Stimulated activated CD4-positive, alpha-beta T cell treated with anti-CD3 and anti-CD28 coated beads, Interleukin-12 subunit alpha, Interleukin-12 subunit beta, amount 100 ng/mL, for 24 hours (primary cell): Measurements from ENCODE around the gene EMC1.
"Not testable (repeated sequence)": the region's sequence is repeated elsewhere in the genome, so short reads cannot be mapped to it uniquely, and the experiment has no call there.

Source experiments
- DNase-seq, 2 experiments: peaks; one replicate each; pipeline ENCODE4 v3.0.0-alpha.2; 2020; ENCODE audit warnings: low read depth in 2 of 2

Gene EMC1

DNA sequence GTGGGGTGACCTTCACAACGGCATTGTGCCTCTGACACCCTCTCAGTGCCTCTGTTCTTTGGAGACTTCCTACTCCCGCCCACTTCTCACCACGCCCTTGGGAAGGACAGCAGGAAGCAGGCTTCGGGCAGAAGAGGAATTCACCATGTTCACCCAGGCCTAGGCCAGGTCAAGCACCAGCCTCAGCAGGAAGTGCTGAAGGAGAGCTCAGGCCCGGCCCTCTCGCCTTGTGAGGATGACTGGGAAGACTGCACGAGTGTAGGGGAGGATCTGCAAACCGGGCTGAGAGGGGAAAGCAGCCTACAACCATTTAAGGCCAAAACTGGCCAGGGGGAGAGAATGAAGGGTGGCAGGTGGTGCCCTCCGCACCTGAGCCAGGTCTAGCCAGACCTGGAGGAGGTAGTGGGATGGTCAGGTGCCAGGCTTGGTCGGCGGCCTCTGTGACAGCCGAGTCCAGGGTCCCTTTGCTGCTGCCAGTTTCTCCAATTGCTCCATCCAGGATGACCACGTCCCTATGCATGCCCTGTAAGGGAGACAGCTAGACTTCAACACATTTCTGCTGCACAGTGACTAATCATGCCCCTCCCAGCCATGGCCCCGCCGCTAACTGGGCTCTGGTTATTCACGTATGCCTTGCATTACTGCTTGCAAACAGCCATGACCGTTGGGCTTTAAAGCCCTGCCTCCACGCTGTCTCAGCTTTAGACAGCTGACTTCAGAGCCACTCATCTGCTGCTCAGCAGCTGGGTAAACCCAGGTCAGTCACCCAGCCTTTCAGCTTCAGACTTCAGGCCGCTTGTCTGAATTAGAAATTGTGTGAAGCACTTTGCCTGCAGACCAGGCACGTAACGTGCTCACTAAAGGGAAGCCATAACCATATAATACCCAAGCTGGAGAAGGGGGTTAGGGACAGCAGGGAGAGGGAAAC, 9.2 kb upstream of the EMC1 start:
- no peak for DNase-seq

DNA sequence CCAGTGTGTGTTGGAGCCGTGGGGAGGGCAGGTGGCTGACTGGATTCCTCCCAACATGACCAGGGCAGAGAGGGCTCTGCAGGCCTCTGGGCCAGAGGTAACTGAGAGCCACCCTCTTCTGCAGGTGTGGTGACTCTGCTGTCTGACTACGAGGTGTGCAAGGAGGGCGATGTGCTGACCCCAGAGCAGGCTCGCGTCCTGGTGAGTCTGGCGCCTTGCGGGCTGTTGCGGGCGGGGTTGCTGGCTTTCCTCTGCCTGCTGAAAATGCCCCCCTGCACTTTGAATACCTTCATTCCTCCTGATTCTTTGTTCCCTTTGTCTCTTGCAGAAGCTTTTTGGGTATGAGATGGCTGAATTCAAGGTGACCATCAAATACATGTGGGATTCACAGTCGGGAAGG, 7.0 kb upstream of the EMC1 start:
- no peak for DNase-seq

DNA sequence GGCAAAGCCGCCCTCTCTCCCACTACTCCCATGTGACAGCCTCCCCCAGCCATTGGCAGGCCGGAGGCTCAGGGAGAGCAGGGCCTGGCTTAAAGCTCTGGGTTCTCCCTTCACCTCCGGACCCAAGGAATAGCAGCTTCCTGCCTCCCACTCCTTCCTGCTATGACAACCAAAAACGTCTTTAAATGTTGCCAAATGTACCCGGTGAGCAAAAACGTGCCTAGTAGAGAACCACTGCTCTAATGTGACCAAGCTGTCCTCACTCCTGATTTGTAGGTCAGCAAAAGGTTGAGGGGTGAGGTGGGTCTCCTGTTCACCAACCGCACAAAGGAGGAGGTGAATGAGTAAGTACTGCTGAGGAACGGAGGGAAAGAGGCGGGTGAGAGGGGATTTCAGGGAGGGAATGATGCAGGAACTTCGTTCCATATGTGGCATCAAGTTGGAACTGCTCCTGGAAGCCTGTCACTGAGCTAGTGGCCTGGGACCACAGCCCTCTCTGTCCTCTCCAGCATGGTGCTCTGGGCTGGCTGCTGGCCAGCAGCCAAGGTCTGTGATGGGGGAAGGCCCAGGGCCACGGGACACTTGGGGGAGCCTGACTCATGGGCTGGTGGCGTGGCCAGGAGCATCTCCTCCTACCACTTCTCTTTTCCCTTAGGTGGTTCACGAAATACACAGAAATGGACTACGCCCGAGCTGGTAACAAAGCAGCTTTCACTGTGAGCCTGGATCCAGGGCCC, 6.0 kb upstream of the EMC1 start:
- no peak for DNase-seq

DNA sequence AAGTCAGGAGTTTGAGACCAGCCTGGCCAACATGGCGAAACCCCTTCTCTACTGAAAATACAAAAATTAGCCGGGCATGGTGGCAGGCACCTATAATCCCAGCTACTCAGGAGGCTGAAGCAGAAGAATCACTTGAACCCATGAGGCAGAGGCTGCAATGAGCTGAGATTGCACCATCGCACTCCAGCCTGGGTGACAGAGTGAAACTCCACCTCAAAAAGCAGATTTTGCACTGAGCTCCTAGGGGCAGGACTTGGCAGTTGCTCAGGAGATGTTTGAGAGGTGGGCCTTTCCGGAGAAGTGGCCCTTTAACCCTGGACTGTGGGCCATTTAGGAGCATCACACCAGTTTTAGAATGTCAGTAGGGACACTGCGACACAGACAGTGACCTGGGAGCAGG, 5.0 kb upstream of the EMC1 start:
- DNase-seq, result not testable (repeated sequence)

DNA sequence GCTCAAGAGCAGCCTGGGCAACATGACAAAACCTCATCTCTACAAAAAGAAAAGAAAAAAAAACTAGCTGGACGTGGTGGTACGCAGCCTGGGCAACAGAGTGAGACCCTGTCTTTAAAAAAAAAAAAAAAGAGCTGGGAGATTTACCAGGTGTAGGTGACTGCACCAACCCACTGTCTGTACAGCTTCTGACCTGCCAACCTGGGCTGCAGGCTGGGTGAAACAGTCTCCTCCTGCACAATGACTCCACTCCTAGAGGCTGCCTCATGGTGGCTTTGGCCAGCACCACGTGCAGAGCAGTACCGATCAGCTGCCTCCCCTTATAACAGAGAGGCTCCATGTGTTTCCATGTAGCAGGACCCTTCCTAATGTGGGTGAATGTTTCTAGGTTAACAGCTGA, 4.0 kb upstream of the EMC1 start:
- no peak for DNase-seq

DNA sequence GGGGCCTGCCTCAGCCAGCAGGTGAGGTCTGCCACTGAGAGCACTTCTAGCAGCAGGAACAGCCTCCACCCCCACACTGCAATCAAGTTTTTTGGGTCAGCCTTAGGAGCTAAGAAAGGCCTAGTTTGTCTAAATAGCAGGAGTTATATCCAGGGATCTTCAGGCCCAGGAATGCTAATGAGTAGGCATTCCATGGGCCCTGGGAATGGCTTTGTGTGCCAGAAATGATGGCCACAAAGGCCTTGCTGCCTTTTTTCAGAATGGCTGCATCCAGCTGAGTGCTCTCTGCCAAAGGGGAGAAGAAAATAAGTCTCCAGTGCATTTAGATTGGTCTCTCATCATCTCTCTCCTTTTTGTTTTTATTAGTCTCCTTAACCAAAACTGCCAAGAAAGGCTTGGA, 3.1 kb upstream of the EMC1 start:
- no peak for DNase-seq

GRCh38 chr1:19250629-19251304, 557 bp downstream of the EMC1 start:
- no peak for DNase-seq

GRCh38 chr1:19240673-19241538, 10.4 kb downstream of the EMC1 start:
- peak; percentile 40 to 59 for DNase-seq

GRCh38 chr1:19239876-19240275, 11.4 kb downstream of the EMC1 start:
- no peak for DNase-seq

DNA sequence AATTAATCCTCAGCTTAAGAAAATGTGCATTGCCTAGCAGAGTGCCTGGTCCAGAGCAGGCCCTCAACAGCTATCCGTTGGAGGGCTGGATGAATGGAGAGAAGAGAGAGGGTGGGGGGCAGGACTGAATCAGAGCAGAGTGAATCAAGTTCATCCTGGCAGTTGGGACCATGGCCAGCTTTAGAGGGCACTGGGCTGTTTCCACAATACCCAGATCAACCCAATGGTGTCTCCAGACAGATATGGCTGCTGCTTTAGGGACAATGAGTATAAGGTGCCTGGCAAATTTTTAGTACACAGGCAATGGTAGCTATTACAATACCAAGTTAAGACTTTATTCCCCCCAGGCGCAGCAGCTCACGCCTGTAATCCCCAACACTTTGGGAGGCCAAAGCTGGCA, 17.1 kb downstream of the EMC1 start:
- no peak for DNase-seq

GRCh38 chr1:19232524-19232846, 18.8 kb downstream of the EMC1 start:
- DNase-seq, result no peak

DNA sequence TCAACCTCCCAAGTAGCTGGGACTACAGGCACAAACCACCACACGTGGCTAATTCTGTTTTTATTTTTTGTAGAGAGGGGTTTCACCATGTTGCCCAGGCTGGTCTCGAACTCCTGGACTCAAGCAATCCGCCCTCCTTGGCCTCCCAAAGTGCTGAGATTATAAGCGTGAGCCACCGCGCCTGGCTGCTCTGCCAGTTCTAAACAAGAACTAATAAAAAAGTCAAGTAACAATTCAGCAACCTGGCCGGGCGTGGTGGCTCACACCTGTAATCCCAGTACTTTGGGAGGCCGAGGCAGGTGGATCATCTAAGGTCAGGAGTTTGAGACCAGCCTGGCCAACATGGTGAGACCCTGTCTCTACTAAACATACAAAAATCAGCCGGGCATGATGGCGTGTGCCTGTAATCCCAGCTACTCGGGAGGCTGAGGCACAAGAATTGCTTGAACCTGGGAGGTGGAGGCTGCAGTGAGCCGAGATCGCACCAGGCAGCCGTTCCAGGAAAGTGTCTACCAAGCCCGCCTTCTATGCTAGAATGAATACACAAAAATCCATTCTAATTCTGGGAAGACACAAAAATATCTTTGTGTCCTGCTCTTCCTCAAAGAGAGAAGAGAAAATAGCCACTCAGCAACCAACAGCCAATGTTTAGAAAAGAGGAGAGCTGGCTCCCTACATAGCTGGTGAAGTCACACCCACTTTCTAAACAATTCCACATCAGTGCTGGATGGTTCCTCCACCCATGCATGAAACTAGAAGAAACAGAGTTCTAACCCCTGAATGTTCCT, 19.4 kb downstream of the EMC1 start:
- DNase-seq, result not testable (repeated sequence)

DNA sequence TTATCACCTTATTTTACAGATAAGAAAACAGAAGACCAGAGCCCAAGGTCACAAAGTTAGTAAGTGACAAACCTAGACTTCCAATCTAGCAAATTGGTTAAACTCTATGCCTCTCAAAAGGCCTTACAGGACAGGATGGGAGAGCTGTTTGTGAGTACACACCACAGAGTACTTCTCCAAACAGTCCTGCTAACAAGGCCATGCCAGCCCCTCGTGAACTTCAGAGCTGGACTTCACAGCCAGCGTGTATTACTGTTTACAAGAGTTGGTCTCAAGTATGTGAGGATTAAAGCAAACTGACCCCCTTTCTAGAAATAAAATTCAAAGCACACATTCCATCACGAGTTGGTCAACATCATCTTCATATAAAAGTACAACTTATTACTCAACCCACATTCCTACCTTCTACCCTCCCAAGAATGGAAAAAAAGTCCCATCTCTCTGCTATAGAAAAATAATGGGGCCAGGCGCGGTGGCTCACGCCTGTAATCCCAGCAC, 21.4 kb downstream of the EMC1 start:
- no peak for DNase-seq

DNA sequence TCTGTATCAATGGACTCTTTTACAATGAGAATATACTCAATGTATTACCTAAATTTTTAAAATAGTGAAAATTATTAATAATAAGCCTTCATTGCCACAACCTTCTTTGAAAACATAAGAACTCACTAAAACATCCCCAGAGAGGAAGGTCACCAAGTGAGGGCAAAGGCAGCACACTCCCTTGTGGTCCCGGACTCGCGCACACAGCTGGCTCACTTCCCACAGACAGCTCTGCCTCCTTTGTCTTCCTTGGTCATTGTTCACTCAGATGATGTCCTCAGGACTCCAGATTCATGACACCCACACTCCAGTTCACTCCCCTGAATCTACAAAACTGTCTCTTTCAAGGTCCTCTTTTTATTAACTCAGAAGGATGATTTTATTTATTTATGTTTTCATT, 22.1 kb downstream of the EMC1 start:
- no peak for DNase-seq

DNA sequence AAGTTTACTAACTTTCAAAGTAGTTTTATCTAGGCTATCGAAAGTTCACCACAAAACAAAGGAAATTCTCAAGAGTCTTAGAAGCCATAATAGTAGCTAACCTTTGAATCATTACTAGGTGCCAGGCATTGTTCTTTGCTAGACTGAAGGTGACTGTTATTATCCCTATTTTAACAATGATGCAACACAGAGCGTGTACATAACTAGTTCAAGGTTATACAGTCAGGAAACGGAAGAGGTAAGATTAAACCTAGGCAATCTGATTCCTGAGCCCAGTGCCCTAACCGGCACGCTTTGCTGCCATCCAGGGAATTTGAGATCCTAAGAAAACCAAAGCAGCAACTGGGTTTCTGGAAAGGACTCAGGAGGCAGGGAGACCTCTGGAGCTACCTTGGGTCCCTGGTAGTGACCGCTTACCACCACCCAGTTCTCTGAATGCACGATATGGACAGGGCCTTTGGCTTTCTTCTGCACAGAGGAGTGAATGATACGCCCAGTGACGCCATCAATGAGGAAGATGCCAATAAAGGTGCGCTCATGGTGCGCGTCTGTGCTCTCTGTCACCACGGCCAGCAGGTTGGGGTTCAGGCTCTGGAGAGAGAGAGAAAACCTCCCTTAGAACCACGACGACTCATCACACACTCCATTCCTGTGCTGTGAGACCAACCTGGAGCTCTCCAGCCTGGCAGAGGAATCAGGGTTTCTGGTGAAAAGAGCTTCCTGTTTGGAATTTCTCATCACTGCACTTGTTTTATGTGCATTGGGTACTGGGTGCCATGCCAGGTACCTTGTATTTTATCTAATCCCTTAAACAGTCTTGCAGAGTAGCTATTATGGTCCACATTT, 28.1 kb downstream of the EMC1 start:
- no peak for DNase-seq

GRCh38 chr1:19222573-19222972, 28.8 kb downstream of the EMC1 start:
- no peak for DNase-seq

DNA sequence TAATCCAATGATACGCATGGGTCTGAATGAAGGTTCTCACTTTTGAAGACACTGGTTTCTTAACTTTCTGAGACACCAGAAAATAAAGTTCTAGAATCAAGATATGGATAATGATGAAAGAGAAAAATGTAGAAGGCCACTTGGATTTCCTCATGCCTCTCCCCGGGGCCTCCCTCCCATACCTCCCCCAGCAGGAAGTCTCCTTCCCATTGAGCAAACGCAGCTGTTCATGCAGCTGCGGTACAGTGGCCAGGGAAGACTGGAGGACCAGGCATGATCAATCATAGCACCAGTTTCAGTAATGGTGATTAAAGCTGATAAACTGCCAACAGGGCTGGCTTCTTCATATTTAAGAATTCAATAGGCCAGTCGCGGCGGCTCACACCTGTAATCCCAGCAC, 30.3 kb downstream of the EMC1 start:
- DNase-seq, result no peak

DNA sequence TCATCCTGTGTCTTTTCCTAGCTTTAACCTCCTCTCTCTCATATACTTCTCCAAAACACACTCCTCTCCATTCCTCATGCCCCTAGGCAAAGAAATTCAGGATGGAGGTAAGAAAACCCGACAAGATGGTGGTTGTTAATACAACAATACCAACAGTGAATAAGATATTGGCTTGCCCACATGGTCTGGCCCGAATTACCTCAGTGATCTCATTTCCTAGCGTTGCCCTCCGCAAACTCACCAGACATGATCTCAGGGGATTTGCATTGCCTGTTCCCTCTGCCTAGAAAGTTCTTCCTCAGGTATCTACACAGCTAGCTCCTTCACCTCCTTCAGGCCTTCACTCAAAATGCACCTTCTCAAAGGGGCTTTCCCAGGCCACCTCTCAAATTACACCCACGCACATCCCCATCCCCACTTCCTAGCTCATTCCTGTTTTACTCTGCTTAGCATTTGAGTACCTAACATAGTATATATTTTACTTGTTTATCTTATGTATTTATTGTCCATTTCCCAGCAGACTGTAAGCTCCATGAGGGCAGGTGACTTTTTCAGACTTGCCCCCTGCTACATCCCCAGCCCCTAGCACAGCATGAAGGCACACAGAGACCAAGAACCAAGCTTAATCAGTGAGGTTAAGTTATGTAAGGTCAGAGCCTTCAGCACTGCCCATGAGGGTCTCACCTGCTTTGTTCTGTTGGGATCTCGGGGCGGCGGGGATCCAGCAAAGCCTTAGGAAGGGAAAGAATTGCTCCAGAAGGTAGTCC, 31.1 kb downstream of the EMC1 start:
- no peak for DNase-seq

GRCh38 chr1:19219451-19219850, 31.9 kb downstream of the EMC1 start:
- no peak for DNase-seq
